Upper lobe of right lung (tissue), 1 donor: ENCODE measurements around the gene GLIS1. TPM values are rescaled to one million over a fixed set of nuclear protein-coding genes. Genes with fewer than 3 reads are reported as not detected.

Source experiments
- ATAC-seq: fragments of 200-7000 bp; cut with Tn5 transposase; one replicate; pipeline ENCODE4 v1.9.1; 2020; ENCODE audit warnings: mild to moderate bottlenecking, moderate library complexity
- DNase-seq: peaks from one replicate; pipeline ENCODE4 v3.0.0-alpha.2; 2020
- H3K27ac ChIP-seq: fragments of 200-600 bp; one replicate; pipeline ENCODE4 v1.8.0; 2022
- H3K27me3 ChIP-seq: fragments of 200-600 bp; one replicate; pipeline ENCODE4 v1.8.0; 2022; ENCODE audit warnings: mild to moderate bottlenecking
- H3K36me3 ChIP-seq: fragments of 200-600 bp; one replicate; pipeline ENCODE4 v1.8.0; 2022
- H3K4me1 ChIP-seq: fragments of 200-600 bp; one replicate; pipeline ENCODE4 v1.8.0; 2022
- H3K4me3 ChIP-seq: fragments of 200-600 bp; one replicate; pipeline ENCODE4 v1.8.0; 2022; ENCODE audit warnings: mild to moderate bottlenecking
- H3K9me3 ChIP-seq: fragments of 200-600 bp; one replicate; pipeline ENCODE4 v1.8.0; 2022
- intact Hi-C: fragments of 100-400 bp; cut with DNase I; formaldehyde crosslinking; loops from one replicate; pipeline ENCODE4 v1.11.0; 2022
- total RNA-seq: library from RNA; stranded (reverse); fragmentation: NEBNext Ultra II Directional; extraction: Animal tissue kit (Norgen Biotek cat#: 25700); gene quantifications from one replicate; pipeline ENCODE4 v1.2.1, GENCODE V29; 2021
- TF ChIP-seq, protein P1 (sequence below): fragments of 200-600 bp; IDR thresholded peaks from one replicate; pipeline ENCODE4 v1.8.0; 2022; ENCODE audit warnings: antibody characterized with exemption
- donor health status: DM: no; HTN: yes; CAD: no; lungs with severe emphysema.

GLIS1 gene
- total RNA-seq, 1 donor from 2014 or later, result 0.14 TPM

DNA sequence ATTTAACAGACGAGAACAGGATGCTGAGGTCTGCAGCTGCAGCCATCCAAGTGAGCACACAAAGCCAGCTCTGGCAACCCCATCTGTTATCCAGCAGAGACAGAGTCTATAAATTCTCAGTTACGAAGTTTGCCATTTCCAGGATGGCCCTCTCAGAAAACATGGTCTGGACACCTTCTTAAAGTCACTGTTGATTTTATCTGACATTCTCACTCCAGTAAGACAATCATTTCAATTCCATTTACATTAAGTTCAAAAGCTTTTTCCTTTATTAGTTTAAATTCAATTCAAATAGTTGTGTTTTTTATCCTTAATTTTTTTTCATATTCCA lies 154.2 kb downstream of the GLIS1 start:
- Histone ChIP-seq H3K27ac (no peak overlapping the region), H3K4me1 (no peaks in the 10 kb centered on the region), H3K9me3 (no peaks in the 10 kb centered on the region), H3K36me3 (no peaks in the 10 kb centered on the region), H3K4me3 (no peak overlapping the region), H3K27me3 (no peaks in the 10 kb centered on the region)
- intact Hi-C loops, result no loop called here
- no peak for DNase-seq
- ATAC-seq, result no peak
- TF ChIP-seq, protein P1, sequence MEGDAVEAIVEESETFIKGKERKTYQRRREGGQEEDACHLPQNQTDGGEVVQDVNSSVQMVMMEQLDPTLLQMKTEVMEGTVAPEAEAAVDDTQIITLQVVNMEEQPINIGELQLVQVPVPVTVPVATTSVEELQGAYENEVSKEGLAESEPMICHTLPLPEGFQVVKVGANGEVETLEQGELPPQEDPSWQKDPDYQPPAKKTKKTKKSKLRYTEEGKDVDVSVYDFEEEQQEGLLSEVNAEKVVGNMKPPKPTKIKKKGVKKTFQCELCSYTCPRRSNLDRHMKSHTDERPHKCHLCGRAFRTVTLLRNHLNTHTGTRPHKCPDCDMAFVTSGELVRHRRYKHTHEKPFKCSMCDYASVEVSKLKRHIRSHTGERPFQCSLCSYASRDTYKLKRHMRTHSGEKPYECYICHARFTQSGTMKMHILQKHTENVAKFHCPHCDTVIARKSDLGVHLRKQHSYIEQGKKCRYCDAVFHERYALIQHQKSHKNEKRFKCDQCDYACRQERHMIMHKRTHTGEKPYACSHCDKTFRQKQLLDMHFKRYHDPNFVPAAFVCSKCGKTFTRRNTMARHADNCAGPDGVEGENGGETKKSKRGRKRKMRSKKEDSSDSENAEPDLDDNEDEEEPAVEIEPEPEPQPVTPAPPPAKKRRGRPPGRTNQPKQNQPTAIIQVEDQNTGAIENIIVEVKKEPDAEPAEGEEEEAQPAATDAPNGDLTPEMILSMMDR, result no peak

DNA sequence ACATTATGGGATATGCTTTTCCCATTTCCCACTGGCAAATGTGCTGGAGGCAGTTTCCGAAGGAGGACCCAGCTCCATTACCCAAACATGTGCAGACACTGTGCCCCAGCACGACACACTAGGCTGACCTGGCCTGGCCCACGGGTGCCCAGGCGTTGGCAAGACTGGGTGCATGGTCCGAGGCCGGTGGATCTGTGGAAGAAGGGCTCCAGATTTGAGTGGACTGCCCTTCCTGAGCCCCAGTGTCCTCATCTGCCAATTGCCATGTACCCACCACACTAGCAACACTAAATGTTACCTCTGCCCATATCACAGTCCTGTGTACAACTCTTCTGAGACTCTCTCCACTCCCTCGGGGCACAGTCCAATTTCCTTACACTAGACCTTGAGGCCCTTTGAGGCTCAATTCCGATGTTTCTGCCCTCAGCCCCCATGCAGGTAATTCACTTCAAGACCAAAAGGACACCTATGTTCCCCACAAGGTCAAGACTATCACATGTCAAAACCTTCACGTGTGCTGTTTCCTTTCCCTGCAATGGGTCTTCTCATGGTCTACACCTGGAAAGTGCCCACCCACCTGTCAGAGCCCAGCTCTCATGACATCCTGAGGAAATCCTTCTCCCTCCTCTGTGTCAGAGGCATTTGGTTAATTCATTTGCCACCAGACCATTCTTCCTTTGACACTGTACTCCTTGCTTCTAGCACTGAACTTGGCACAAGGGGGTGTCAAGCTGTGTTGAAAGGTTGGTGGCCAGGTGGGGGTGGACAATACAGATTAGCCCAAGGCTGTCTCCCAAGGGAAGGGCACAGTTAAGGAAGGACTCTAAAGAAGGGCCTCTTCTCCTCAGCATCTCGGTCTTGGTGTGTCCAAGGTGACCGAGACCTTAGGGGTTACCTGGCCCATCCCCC lies 154.8 kb downstream of the GLIS1 start:
- no peak for ATAC-seq
- Histone ChIP-seq H3K36me3 (no peaks in the 10 kb centered on the region), H3K27me3 (no peaks in the 10 kb centered on the region), H3K4me3 (no peak overlapping the region), H3K27ac (no peak overlapping the region), H3K9me3 (no peaks in the 10 kb centered on the region), H3K4me1 (no peaks in the 10 kb centered on the region)
- TF ChIP-seq, protein P1, result no peak
- intact Hi-C loops, result no loop called here
- peak; percentile 57 for DNase-seq

DNA sequence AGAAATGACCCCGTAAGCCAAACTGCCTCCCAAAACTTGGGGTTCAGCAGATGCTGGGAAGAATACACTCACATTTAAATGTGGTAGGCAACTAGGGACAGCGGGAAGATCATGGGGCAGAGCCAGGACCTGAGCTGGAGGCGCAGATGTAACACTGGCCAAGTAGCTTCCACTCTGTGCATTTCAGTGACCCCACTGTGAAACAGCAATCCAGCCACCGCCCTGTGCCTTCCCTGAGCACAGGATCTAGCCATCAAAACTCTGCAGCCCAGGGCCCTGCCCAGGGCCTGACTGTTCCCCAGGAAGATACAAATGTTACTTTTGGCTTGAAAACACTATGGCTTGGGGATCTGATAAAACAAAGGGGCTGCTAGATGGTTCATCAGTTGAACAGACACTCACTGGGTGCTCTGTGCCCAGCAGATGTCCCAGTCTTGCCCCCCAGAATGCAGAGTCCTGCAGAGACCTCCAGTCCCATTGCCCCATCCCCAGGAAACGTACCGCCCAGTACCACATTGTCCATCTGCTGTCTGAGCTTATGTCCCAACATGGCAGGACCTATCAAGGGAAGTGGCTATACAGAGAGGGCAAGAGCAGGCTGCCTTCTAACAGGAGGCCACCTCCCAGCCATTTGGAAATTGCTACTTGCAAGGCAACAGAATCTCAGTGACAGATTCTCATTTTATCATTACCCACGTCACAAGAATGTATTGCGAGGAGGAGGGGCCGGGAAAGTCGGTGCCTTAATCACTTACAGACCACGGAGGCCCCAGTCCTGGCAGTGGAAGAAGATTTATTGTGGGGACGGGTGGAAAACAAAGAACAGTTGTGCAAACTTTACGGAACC lies 155.7 kb downstream of the GLIS1 start:
- Histone ChIP-seq H3K27me3 (no peaks in the 10 kb centered on the region), H3K4me1 (no peaks in the 10 kb centered on the region), H3K36me3 (no peaks in the 10 kb centered on the region), H3K9me3 (no peaks in the 10 kb centered on the region), H3K4me3 (no peak overlapping the region), H3K27ac (no peak overlapping the region)
- intact Hi-C loops, result no loop called here
- DNase-seq (peak; percentile 34), ATAC-seq (no peak)
- TF ChIP-seq, protein P1, result no peak

DNA sequence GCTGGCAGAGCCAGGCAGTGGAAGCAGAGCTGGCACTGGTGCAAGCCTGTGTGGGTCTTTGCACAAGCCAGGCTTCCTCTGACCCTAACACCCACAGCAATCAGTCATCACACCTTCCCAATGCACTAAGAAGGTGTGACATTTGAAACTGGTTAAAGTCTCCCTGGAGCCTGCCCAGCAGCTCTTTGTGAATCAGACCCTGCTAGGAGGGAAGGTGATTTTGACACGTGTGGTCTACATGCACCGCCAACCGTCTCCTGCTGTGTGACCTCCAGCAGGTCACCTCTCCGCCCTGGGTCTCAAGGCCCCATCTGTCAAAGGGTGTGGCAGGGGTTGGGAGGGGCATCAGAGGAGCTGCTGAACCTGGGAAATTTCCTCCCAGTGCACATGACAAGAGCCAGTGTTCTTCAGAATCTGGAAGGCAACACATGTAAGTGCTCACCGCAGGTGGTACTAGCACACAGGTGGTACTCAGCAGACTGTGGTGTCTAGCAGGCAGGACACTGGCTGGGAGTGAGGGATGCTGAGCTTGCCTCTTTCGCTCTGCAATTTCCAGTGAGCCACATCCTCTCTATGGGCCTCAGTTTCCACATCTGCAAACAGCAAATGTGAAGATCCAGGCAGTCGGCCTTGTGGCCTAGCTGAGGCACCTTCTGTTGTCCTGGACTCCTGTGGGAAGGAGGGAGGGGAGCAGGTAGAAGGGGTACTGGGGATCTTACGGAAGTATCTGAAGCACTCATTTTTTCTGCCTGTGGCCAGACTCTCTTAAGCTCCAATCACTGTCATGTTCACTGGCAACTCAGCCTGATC lies 156.5 kb downstream of the GLIS1 start:
- no peak overlapping the region for H3K4me3 ChIP-seq
- H3K9me3 ChIP-seq, result no peaks in the 10 kb centered on the region
- H3K4me1 ChIP-seq, result no peaks in the 10 kb centered on the region
- ATAC-seq, result no peak
- peak; percentile 31 for DNase-seq
- H3K27me3 ChIP-seq, result no peaks in the 10 kb centered on the region
- TF ChIP-seq, protein P1, result no peak
- intact Hi-C loops, result no loop called here
- H3K27ac ChIP-seq, result no peak overlapping the region
- H3K36me3 ChIP-seq, result no peaks in the 10 kb centered on the region

DNA sequence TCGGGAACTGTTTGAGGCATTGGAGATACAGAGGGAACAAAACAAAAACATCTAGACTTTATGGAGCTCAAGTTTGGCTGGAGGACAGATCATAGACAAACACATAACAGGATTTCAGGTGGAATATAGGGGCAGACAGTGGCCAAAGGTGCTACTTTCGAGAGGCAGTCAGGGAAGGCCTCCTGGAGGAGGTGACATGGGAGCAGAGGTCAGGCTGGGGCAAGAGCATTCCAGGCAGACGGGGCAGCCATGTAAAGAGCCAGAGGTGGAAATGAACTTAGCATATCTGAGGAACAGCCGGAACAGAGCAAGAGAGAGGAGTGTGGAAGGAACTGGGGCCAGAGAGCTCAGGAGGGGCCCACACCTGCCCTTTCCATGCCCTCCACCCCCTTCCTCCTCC lies 157.5 kb downstream of the GLIS1 start:
- intact Hi-C loops, result no loop called here
- peak; percentile 15 for DNase-seq
- Histone ChIP-seq H3K27me3 (no peaks in the 10 kb centered on the region), H3K36me3 (no peaks in the 10 kb centered on the region), H3K4me3 (no peak overlapping the region), H3K4me1 (no peaks in the 10 kb centered on the region), H3K27ac (no peak overlapping the region), H3K9me3 (no peaks in the 10 kb centered on the region)
- TF ChIP-seq, protein P1, result no peak
- no peak for ATAC-seq
